Gastroesophageal sphincter (tissue), 3 donors: ENCODE data around the gene GALNT2.

Experiments
- POLR2A ChIP-seq, 2 donors: fragments of 450-650 bp; IDR thresholded peaks; one replicate each; pipeline ENCODE4 v1.6.1; 2017; ENCODE audit warnings: antibody characterized with exemption in 2 of 2, mild to moderate bottlenecking in 2 of 2, moderate library complexity in 1 of 2
- TF ChIP-seq, protein P1 (sequence below), 4 experiments: fragments of 200-600 bp in 2 of 4; fragments of 450-650 bp in 2 of 4; sonication (generic) in 1 of 4; IDR thresholded peaks; one replicate each; pipeline ENCODE4 v1.5.1; 2017 to 2019; ENCODE audit warnings: antibody characterized with exemption in 4 of 4, mild to moderate bottlenecking in 2 of 4, moderate library complexity in 2 of 4

DNA sequence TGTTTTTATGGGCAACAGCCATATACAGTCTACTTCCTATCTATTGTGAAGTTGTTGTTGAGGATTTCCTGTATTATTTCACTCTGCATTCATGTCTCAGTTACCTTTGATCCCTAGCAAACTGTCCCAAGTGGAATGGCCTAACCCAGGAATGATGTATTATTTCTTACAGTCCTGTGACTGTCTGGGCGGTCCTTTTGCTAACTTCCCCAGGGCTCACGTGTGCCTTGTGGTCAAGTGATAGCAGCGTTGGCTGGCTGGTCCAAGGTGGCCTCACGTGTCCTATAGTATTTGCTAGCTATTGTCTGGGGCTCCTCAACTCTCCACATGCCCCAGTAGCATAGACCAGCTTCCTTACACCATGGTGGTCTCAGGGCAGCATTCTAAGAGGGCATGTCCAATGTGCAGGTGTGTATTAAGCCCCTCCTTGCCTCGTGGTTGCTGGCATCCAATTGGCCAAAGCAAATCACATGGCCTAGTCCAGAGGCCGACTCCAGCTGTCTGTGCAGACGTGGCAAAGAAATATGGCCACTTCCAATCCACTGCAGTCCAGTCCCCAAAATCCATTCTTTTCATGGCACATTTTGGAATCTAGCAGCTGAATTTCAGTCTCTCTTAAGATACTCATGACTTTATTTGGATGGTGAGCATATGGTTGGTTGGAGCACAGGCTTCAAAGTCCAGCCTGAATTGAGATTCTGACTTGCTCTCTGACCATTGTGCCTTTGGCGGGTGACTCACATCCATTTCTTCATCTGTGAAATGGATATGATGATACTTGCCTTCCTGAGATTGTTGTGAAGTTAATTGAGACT, 94.1 kb downstream of the GALNT2 start:
- TF ChIP-seq, protein P1, sequence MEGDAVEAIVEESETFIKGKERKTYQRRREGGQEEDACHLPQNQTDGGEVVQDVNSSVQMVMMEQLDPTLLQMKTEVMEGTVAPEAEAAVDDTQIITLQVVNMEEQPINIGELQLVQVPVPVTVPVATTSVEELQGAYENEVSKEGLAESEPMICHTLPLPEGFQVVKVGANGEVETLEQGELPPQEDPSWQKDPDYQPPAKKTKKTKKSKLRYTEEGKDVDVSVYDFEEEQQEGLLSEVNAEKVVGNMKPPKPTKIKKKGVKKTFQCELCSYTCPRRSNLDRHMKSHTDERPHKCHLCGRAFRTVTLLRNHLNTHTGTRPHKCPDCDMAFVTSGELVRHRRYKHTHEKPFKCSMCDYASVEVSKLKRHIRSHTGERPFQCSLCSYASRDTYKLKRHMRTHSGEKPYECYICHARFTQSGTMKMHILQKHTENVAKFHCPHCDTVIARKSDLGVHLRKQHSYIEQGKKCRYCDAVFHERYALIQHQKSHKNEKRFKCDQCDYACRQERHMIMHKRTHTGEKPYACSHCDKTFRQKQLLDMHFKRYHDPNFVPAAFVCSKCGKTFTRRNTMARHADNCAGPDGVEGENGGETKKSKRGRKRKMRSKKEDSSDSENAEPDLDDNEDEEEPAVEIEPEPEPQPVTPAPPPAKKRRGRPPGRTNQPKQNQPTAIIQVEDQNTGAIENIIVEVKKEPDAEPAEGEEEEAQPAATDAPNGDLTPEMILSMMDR (IDR thresholded peaks at IDR 0.05), result no peak
- no peak for TF ChIP-seq POLR2A (IDR thresholded peaks at IDR 0.05)
